A549 (cell line): ENCODE results near the gene CD79A.

Experiments
- CTCF ChIP-seq: fragments of >200 bp; sonication (Bioruptor Twin); formaldehyde crosslinking; IDR thresholded peaks from 3 replicates; pipeline ENCODE4 v1.5.1; 2016
- FOSB ChIP-seq: fragments of 250-450 bp; sonication (Bioruptor Pico); IDR thresholded peaks from 2 replicates; pipeline ENCODE4 v1.5.0; 2020; ENCODE audit warnings: mild to moderate bottlenecking, moderate library complexity
- TF ChIP-seq, protein P1 (sequence below): IDR thresholded peaks from 2 replicates; pipeline ENCODE4 v1.6.1; 2012
- TF ChIP-seq, protein P2 (sequence below): fragments of 200-600 bp; sonication (generic); IDR thresholded peaks from 2 replicates; pipeline ENCODE4 v1.6.1; 2016; ENCODE audit warnings: antibody characterized with exemption, mild to moderate bottlenecking, moderate library complexity

DNA sequence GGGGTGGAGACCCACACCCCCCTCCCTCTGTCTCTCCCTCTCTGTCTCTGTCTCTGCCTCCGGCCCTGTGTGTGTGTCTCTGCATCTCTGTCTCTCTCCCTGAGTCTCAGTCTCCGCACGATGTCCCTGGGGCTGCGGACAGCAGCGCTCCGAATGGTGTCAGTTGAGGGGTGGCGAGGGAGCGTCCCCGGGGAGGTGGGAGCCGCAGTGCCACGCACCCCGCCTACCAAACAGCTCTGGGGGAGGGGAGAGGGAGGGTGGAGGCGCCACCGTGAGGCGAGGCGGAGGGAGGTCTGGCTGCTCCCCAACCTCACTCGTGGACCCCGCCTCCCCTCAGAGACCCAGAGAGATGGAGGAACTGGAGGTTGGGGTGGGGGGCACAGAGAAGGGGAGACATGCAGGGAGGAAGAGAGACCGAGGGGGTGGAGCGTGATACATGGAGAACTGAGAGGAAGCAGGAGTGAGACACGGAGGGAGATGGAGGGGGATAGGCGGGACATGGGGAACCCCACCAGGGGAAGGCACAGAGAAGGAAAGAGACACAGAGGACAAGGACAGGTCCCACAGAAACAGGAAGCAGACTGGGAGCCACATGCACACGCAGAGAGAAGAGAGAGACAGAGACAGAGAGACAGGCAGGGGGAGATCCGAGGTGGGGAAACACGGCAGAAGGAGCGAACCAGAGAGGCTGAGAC is 44.0 kb downstream of the CD79A start:
- TF ChIP-seq CTCF (no peak), FOSB (no peak)
- TF ChIP-seq, protein P1, sequence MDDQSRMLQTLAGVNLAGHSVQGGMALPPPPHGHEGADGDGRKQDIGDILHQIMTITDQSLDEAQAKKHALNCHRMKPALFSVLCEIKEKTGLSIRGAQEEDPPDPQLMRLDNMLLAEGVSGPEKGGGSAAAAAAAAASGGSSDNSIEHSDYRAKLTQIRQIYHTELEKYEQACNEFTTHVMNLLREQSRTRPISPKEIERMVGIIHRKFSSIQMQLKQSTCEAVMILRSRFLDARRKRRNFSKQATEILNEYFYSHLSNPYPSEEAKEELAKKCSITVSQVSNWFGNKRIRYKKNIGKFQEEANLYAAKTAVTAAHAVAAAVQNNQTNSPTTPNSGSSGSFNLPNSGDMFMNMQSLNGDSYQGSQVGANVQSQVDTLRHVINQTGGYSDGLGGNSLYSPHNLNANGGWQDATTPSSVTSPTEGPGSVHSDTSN: no peak
- TF ChIP-seq, protein P2, sequence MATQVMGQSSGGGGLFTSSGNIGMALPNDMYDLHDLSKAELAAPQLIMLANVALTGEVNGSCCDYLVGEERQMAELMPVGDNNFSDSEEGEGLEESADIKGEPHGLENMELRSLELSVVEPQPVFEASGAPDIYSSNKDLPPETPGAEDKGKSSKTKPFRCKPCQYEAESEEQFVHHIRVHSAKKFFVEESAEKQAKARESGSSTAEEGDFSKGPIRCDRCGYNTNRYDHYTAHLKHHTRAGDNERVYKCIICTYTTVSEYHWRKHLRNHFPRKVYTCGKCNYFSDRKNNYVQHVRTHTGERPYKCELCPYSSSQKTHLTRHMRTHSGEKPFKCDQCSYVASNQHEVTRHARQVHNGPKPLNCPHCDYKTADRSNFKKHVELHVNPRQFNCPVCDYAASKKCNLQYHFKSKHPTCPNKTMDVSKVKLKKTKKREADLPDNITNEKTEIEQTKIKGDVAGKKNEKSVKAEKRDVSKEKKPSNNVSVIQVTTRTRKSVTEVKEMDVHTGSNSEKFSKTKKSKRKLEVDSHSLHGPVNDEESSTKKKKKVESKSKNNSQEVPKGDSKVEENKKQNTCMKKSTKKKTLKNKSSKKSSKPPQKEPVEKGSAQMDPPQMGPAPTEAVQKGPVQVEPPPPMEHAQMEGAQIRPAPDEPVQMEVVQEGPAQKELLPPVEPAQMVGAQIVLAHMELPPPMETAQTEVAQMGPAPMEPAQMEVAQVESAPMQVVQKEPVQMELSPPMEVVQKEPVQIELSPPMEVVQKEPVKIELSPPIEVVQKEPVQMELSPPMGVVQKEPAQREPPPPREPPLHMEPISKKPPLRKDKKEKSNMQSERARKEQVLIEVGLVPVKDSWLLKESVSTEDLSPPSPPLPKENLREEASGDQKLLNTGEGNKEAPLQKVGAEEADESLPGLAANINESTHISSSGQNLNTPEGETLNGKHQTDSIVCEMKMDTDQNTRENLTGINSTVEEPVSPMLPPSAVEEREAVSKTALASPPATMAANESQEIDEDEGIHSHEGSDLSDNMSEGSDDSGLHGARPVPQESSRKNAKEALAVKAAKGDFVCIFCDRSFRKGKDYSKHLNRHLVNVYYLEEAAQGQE: no peak
